GM12878 (cell line): ENCODE results near the gene CD70. TPM values are rescaled to one million over a fixed set of nuclear protein-coding genes. Genes with fewer than 3 reads are reported as not detected.

Source experiments
- ATAC-seq: fragments of 200-7000 bp; cut with Tn5 transposase; 3 replicates; pipeline ENCODE4 v1.9.1; 2020; ENCODE audit warnings: mild to moderate bottlenecking, moderate library complexity
- BruUV-seq: library from RNA; stranded (reverse); fragments of 400-500 nt; replicated peaks from 2 replicates; lab custom pipeline; 2021; lab: Mats Ljungman, UMichigan
- CTCF ChIA-PET: fragments of 300-600 bp; sonication (Branson Sonifier 250); formaldehyde crosslinking; extraction: SDS; loops from one replicate; lab custom pipeline; 2021; ENCODE audit warnings: inconsistent platforms; lab: Yijun Ruan, JAX
- POLR2A ChIA-PET: fragments of 350-600 bp; formaldehyde crosslinking; extraction: SDS; loops from one replicate; lab custom pipeline; 2021; ENCODE audit warnings: inconsistent platforms; lab: Charles Lee
- RAD21 ChIA-PET: fragments of 300-600 bp; sonication (Branson Sonifier 250); formaldehyde crosslinking; loops from one replicate; lab custom pipeline; 2023; ENCODE audit warnings: antibody characterized with exemption; ENCODE audit not compliant: unreplicated experiment; lab: Charles Lee
- SMC1A ChIA-PET: fragments of 300-600 bp; sonication (Branson Sonifier 250); formaldehyde crosslinking; loops from one replicate; lab custom pipeline; 2023; ENCODE audit not compliant: unreplicated experiment, uncharacterized antibody; lab: Charles Lee
- DNase-seq: peaks from one replicate; pipeline ENCODE4 v3.0.0-alpha.2; 2011; ENCODE audit warnings: low read depth, low spot score
- FAIRE-seq: peaks from 3 replicates; lab custom pipeline; 2011; peaks lifted over from hg19 to GRCh38; lab: Jason Lieb, UNC
- H2AFZ ChIP-seq: 2 replicates; pipeline ENCODE4 v1.6.0; 2011; ENCODE audit warnings: low read depth, low read length, control low read depth; ENCODE audit not compliant: control insufficient read depth
- H3K27ac ChIP-seq: 2 replicates; pipeline ENCODE4 v1.5.1; 2011; ENCODE audit warnings: control low read depth; ENCODE audit not compliant: control insufficient read depth, insufficient read depth
- H3K27me3 ChIP-seq, 2 experiments: replicated peaks in 1 of 2; 2 replicates each; pipeline versions ENCODE4 v1.6.0 to v1.6.1; 2011; ENCODE audit warnings: low read length in 1 of 2; ENCODE audit not compliant: control insufficient read depth in 2 of 2, insufficient read depth in 2 of 2
- H3K36me3 ChIP-seq, 2 experiments: 2 replicates each; pipeline ENCODE4 v1.5.1; 2011; ENCODE audit warnings: low read length in 1 of 2; ENCODE audit not compliant: control insufficient read depth in 2 of 2, insufficient read depth in 2 of 2
- H3K4me1 ChIP-seq: 2 replicates; pipeline ENCODE4 v1.6.1; 2011; ENCODE audit warnings: mild to moderate bottlenecking, low read length, moderate library complexity, mixed read lengths; ENCODE audit not compliant: control insufficient read depth, insufficient read depth
- H3K4me2 ChIP-seq: 2 replicates; pipeline ENCODE4 v1.6.0; 2011; ENCODE audit warnings: control low read depth; ENCODE audit not compliant: control insufficient read depth, insufficient read depth
- H3K4me3 ChIP-seq: fragments of 200-600 bp; sonication (generic); 2 replicates; pipeline ENCODE4 v1.5.1; 2016
- H3K79me2 ChIP-seq: 2 replicates; pipeline ENCODE4 v1.6.0; 2011; ENCODE audit warnings: low read length; ENCODE audit not compliant: control insufficient read depth, insufficient read depth
- H3K9ac ChIP-seq: 2 replicates; pipeline ENCODE4 v1.8.0; 2011; ENCODE audit warnings: low read length, control low read depth, mixed read lengths; ENCODE audit not compliant: control insufficient read depth, insufficient read depth
- H3K9me3 ChIP-seq: replicated peaks from 3 replicates; pipeline ENCODE4 v1.5.1; 2011; ENCODE audit warnings: mild to moderate bottlenecking, low read length; ENCODE audit not compliant: control insufficient read depth, insufficient read depth
- H4K20me1 ChIP-seq: 2 replicates; pipeline ENCODE4 v1.6.0; 2011; ENCODE audit not compliant: control insufficient read depth, insufficient read depth
- BCL11A ChIP-seq: IDR thresholded peaks from 2 replicates; pipeline ENCODE4 v1.6.1; 2011; ENCODE audit warnings: low read depth, low read length
- CHD4 ChIP-seq: fragments of 200-600 bp; sonication (generic); IDR thresholded peaks from 2 replicates; pipeline ENCODE4 v1.6.1; 2016; ENCODE audit warnings: mild to moderate bottlenecking
- EED ChIP-seq: sonication (generic); IDR thresholded peaks from 2 replicates; pipeline ENCODE4 v1.6.1; 2016; ENCODE audit warnings: antibody characterized with exemption, low read depth
- HSF1 ChIP-seq: fragments of 150-350 bp; IDR thresholded peaks from 2 replicates; pipeline ENCODE4 v1.6.1; 2014; ENCODE audit warnings: mild to moderate bottlenecking, low read depth, low read length
- PAX5 ChIP-seq: IDR thresholded peaks from 2 replicates; pipeline ENCODE4 v1.6.1; 2011; ENCODE audit warnings: low read depth, low read length, borderline replicate concordance
- POLR2AphosphoS2 ChIP-seq: IDR thresholded peaks from 2 replicates; pipeline ENCODE4 v1.6.1; 2011; ENCODE audit warnings: low read depth, mild to moderate bottlenecking, low read length, improper control_type of control experiment, moderate library complexity
- SKIL ChIP-seq: fragments of 450-650 bp; IDR thresholded peaks from 2 replicates; pipeline ENCODE4 v1.6.1; 2017; ENCODE audit warnings: mild to moderate bottlenecking, low read depth, inconsistent platforms; ENCODE audit not compliant: poor library complexity, severe bottlenecking
- SMAD5 ChIP-seq: IDR thresholded peaks from 2 replicates; pipeline ENCODE4 v1.6.1; 2016; ENCODE audit warnings: antibody characterized with exemption, low read depth
- ZBTB11 ChIP-seq: fragments of 450-650 bp; formaldehyde crosslinking; IDR thresholded peaks from 2 replicates; pipeline ENCODE4 v1.5.0; 2022; ENCODE audit warnings: mild to moderate bottlenecking, missing genetic modification characterization
- ZBTB33 ChIP-seq: fragments of 450-650 bp; IDR thresholded peaks from 2 replicates; pipeline ENCODE4 v1.6.1; 2017; ENCODE audit warnings: mild to moderate bottlenecking
- ZNF217 ChIP-seq: fragments of 450-650 bp; IDR thresholded peaks from 2 replicates; pipeline ENCODE4 v1.6.1; 2017; ENCODE audit warnings: antibody characterized with exemption, mild to moderate bottlenecking
- WGBS: methylation state at CpG from one replicate; pipeline ENCODE4 v1.1.6; 2016; ENCODE audit warnings: low lambda C conversion rate; ENCODE audit not compliant: insufficient replicate concordance, insufficient coverage; ENCODE audit errors: missing lambda C conversion rate; 5-methylcytosine and 5-hydroxymethylcytosine counted together
- in situ Hi-C: fragments of 300-500 bp; cut with MboI; formaldehyde crosslinking; loops from 9 replicates; pipeline ENCODE4 v1.14.3; 2018; ENCODE audit warnings: mixed read lengths
- intact Hi-C: fragments of 100-400 bp; cut with micrococcal nuclease; formaldehyde crosslinking; loops from one replicate; pipeline ENCODE4 v1.14.2; 2022; ENCODE audit not compliant: unreplicated experiment
- polyA plus RNA-seq, 11 experiments: library from polyadenylated mRNA; depleted of rRNA in 4 of 11; unstranded in 6 of 11; stranded (reverse) in 5 of 11; fragments of >200 nt; fragmentation: Nextera tagmentation in 4 of 11; fragmentation: Illumina TruSeq in 1 of 11; extraction: Ambion mirVana in 4 of 11; extraction: Trizol in 1 of 11; gene quantifications; 1 replicate in 1 of 11; 2 replicates in 10 of 11; pipeline versions ENCODE4 v1.2.1 to v1.2.3, GENCODE V29; 2011 to 2016; ENCODE audit warnings: inconsistent platforms in 2 of 11, missing spikeins in 2 of 11, low read depth in 1 of 11
- total RNA-seq, 4 experiments: library from RNA; depleted of rRNA in 3 of 4; stranded (reverse); fragments of >200 nt in 3 of 4; fragmentation: Illumina TruSeq in 1 of 4; extraction: Trizol in 1 of 4; gene quantifications; 2 replicates each; pipeline versions ENCODE4 v1.2.1 to v1.2.3, GENCODE V29; 2013 to 2021

CD70 gene
- total and polyA plus RNA-seq, 10 of the 15 experiments (the other 5 are each of a cell fraction or from before 2014, with no cell fraction given): 16.4 to 441 (median 265) TPM

- TF ChIP-seq HSF1: no peak
- no peak for TF ChIP-seq EED
- TF ChIP-seq POLR2AphosphoS2: peak; percentile 68; the same call in 1 of the 2 replicates
These were observed 10.6 kb downstream of the CD70 start (continued) for GRCh38 chr19:6580313-6580712.

GRCh38 chr19:6579450-6580178, 11.3 kb downstream of the CD70 start:
- Histone ChIP-seq H3K79me2 (peaks cover 4% of the 10 kb centered on the region), H3K9ac (no peak overlapping the region), H3K36me3 (peaks cover 3 to 8% of the 10 kb centered on the region in 2 experiments; a peak in 3 of 4 replicates), H3K27me3 (no peaks in the 10 kb centered on the region), H3K9me3 (peaks cover 2% of the 10 kb centered on the region; the same call in 2 of the 3 replicates), H3K4me2 (peak overlapping the region; percentile 38; the same call in 1 of the 2 replicates), H3K4me3 (no peak overlapping the region), H3K4me1 (peaks cover 50% of the 10 kb centered on the region), H3K27ac (peak overlapping the region; percentile 99), H4K20me1 (no peaks in the 10 kb centered on the region), H2AFZ (no peak overlapping the region)
- intact Hi-C loops: no loop called here
- ATAC-seq (peak; percentile 2), DNase-seq (no peak), FAIRE-seq (no peak)
- in situ Hi-C loops: no loop called here
- ChIA-PET CTCF (interaction anchor here (0.7 to 1.0 kb wide), 2 partner anchors 21 to 56 kb away, joined by 3 to 4 read pairs; no protein-coding TSS in a partner anchor), RAD21 (interaction anchor here (0.6 to 2.0 kb wide), 4 partner anchors 8 to 62 kb away, joined by 3 to 4 read pairs (median 3); partner anchors contain the start of gene TNFSF9), SMC1A (interaction anchor here (0.9 to 1.4 kb wide), 3 partner anchors 21 to 56 kb away, joined by 3 read pairs; no protein-coding TSS in a partner anchor), POLR2A (interaction anchor here (0.6 to 3.4 kb wide), 9 partner anchors 8 to 60 kb away, joined by 3 to 40 read pairs (median 5); partner anchors contain the start of gene TNFSF9)
- 80% methylated on average over 7 of the region's 7 CpGs for WGBS
- no TSS peak for BruUV-seq
- no peak for TF ChIP-seq CHD4
- TF ChIP-seq BCL11A: peak; percentile 52; the same call in 1 of the 2 replicates
- TF ChIP-seq PAX5: no peak
- TF ChIP-seq ZBTB11 (CRISPR knock-in tag): peak; percentile 6; the same call in 1 of the 2 replicates
- TF ChIP-seq ZNF217: no peak
- TF ChIP-seq SKIL: no peak
- 0 out of 2 replicates have a peak, but pooled peaks have one; percentile 7 for TF ChIP-seq SMAD5
- TF ChIP-seq ZBTB33: no peak
